T-helper 1 cell (primary cell): ENCODE results near the gene SH3GL3.

Source experiments
- DNase-seq, 5 donors: peaks; one replicate each; pipeline ENCODE4 v3.0.0-alpha.2; 2012 to 2020

Gene SH3GL3

GRCh38 chr15:83626171-83626802 is 179.1 kb downstream of the SH3GL3 start:
- DNase-seq = no peak

- no peak for DNase-seq
Measured at GRCh38 chr15:83631534-83631933, 184.4 kb downstream of the SH3GL3 start.

- no peak for DNase-seq
Measured at GRCh38 chr15:83643201-83643600, 196.1 kb downstream of the SH3GL3 start.

GRCh38 chr15:83644439-83644838 is 197.3 kb downstream of the SH3GL3 start:
- no peak for DNase-seq

- no peak for DNase-seq
Measured at GRCh38 chr15:83650831-83651230, 203.7 kb downstream of the SH3GL3 start.

- no peak for DNase-seq
Measured at GRCh38 chr15:83651541-83651940, 204.4 kb downstream of the SH3GL3 start.

GRCh38 chr15:83652626-83653204 is 205.6 kb downstream of the SH3GL3 start:
- DNase-seq = no peak

- no peak for DNase-seq
Measured at GRCh38 chr15:83653288-83653638, 206.1 kb downstream of the SH3GL3 start.

- no peak for DNase-seq
Measured at GRCh38 chr15:83653639-83654378, 206.7 kb downstream of the SH3GL3 start, which contains the start of gene ADAMTSL3. TSS of gene ADAMTSL3 (plus strand) at chr15:83654123. CDS start at chr15:83655762, 1,639 bp downstream.

- DNase-seq = no peak
Measured at GRCh38 chr15:83654379-83655236, 207.5 kb downstream of the SH3GL3 start.

- DNase-seq = no peak
Measured at GRCh38 chr15:83655237-83655616, 208.1 kb downstream of the SH3GL3 start.

- no peak for DNase-seq
Measured at GRCh38 chr15:83656192-83656591, 209.1 kb downstream of the SH3GL3 start.

GRCh38 chr15:83656943-83657528 is 209.9 kb downstream of the SH3GL3 start:
- no peak for DNase-seq

- no peak for DNase-seq
Measured at GRCh38 chr15:83657549-83657948, 210.4 kb downstream of the SH3GL3 start.

- no peak for DNase-seq
Measured at GRCh38 chr15:83658430-83659416, 211.6 kb downstream of the SH3GL3 start.

GRCh38 chr15:83659417-83659812 is 212.3 kb downstream of the SH3GL3 start:
- DNase-seq = no peak

GRCh38 chr15:83665480-83665879 is 218.3 kb downstream of the SH3GL3 start:
- no peak for DNase-seq
